GM12878 (cell line): ENCODE measurements around the gene CCBE1.

Experiments used
- MAX ChIP-seq: IDR thresholded peaks from 2 replicates; pipeline ENCODE4 v1.6.1; 2012; ENCODE audit warnings: low read depth, low read length, improper control_type of control experiment
- POLR2A ChIP-seq: IDR thresholded peaks from 2 replicates; pipeline ENCODE4 v1.6.1; 2011; ENCODE audit warnings: low read depth, mild to moderate bottlenecking, low read length
- POLR2AphosphoS2 ChIP-seq: IDR thresholded peaks from 2 replicates; pipeline ENCODE4 v1.6.1; 2011; ENCODE audit warnings: low read depth, mild to moderate bottlenecking, low read length, improper control_type of control experiment, moderate library complexity
- TCF7 ChIP-seq: IDR thresholded peaks from 2 replicates; pipeline ENCODE4 v1.6.1; 2014; ENCODE audit warnings: antibody characterized with exemption, borderline replicate concordance

DNA sequence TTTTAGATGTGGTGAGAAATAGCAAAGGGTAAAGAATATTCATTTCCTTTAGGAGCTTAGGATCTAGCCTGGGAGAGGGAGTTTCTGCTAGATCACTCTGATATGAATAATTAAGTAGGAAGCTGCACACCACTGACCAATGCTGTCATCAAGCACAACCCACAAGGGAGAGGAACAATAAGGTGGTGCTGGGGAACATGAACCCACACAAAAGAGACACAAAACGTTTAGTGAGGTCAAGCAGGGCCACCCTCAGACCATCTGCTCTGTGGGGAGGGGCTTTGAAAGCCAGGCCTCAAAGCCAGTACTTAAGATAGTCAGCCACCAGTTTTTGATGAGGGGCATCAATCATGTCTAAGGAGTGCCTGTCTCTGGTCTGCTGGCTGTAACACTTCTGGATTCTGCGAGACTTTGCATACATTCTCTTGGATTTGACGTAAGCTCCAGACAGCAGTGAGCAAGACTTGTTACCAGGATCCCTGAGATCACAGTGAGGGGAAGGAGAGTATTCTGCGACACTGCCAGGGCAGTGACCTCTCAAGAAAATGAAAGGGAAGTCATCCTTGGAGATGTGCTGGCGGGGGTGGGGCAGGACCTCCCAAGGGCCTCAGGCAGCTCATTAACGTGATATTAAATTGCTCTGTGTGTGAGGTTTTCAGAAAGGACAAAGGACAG is 127.0 kb downstream of the CCBE1 start:
- TF ChIP-seq TCF7 (no peak), POLR2A (no peak), POLR2AphosphoS2 (no peak), MAX (no peak)
